Islet of Langerhans (tissue), 1 donor: ENCODE results near the gene GLYR1.

Experiments
- FAIRE-seq: peaks from one replicate; lab custom pipeline; 2011; peaks lifted over from hg19 to GRCh38; lab: Jason Lieb, UNC

The GLYR1 gene

DNA sequence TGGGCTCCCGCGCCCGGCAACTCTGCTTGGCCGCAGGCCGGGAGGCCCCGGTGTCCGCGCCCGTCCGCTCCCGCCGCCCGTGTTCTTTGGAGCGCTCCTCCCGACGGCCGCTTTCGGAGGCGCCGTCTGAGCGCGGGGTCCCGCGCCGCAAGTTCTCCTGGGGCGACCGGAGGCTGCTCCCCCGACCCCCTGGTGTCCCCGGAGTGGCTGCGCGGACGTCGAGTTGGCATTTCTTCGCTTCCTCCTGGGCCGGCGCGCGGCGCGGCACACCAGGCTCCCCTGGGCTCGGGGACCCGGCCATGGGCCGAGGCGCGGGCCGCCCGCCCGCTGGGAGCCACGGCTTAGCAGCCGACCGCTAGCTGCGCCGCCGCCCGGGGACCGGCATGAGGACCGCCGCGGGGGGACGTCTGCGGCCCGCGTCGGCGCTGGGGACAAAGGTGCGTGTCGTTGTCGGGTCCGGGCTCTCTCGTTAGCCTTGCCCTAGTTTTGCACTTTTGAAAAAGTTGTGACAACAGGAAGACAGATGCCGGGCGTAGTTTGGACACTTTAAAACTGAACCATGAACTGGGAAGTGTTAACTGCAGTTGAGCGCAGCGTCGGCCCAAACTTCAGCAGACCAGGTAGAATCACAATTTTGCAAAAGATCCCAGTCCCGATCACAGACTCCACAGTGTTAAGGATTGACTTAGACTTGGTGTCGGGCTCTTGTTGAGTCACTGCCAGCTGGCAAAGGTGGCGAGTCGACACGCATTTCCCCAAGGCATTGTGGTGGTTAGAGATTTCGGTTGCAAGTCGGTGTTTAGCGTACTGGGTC is 893 bp upstream of the GLYR1 start:
- FAIRE-seq: no peak

DNA sequence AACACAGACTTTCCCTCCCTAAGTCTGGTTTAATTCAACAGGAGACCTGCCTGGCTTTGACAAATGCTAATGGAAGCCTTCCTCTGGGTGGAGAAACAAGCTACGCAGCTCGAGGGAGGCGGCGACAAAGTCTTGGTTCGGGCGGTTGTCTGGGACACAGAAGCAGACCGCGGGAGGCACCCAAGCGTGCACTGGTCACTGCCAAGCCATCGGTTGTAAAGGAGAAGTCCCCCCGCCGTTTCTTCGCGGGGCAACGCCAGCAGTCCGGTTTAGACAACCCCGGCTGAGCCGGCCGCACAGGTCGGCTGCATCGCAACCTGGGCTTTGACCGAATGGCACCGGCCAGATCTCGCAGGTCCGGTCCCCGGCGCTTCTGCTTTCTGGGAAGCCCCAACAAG is 586 bp downstream of the GLYR1 start:
- FAIRE-seq: no peak

DNA sequence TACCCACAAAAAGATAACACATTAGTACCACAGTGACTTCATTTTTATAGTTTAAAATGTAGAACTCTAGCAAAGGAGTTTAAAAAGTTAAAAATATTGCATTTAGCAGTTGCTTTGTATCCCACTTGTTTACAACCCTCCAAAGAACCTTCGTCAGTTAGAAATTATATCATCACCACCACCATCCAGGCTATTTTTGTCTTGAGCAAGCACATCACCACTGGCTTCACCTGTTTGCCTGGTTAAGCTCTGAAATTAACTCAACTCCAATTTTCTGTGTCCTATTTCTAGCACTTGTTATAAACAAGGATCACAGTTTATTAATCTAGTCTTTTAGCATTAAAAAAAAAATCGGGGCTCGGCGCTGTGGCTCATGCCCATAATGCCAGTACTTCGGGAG is 6.1 kb downstream of the GLYR1 start:
- no peak for FAIRE-seq

DNA sequence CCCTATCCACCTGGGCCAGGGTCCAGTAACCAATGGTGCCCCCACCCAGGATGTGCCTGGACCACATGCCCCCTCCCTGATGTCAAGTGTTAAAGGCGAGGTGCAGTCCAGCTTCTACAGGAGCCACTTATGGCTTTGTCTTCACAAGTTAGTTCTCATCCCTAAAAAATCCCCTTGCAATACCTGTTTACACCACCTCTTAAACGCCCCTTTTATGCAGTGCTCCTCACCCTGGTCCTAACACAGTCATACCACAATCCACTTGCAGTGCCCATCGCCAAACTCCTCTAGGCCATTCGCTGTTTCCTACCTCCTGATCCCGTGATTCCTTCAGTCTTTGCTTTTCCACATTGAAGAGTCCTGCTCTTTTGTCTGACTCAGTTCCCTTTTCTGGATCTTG is 7.1 kb downstream of the GLYR1 start:
- no peak for FAIRE-seq

DNA sequence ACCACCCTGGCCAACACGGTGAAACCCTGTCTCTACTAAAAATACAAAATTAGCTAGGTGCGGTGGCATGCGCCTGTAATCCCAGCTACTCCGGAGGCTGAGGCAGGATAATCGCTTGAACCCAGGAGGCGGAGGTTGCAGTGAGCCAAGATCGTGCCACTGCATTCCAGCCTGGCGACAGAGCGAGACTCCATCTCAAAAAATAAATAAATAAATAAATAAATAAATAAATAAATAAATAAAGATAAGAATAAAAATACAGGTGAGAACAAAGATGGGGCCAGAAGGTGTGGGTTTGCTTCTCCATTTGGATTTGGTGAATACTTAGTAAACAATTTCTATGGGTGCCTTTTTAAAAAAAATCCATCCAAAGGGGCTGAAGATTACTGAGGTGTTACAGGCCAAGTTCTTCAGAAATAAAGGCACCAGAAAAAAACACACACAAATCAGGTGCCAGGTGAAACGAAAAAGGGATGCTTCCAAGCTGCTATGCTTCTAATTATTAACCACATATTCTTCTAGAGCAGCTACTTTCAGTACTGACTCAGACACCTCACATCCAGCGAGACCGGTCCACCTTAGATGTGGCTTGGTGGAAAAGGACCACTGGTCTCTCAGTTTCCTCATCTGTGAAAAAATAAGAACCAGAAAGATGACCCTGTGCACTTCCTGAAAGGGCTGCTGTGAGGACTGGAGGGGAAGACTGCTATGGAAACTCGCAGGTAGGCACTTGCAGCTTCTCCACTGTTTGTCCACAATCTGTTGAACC is 9.2 kb downstream of the GLYR1 start:
- FAIRE-seq: no peak

DNA sequence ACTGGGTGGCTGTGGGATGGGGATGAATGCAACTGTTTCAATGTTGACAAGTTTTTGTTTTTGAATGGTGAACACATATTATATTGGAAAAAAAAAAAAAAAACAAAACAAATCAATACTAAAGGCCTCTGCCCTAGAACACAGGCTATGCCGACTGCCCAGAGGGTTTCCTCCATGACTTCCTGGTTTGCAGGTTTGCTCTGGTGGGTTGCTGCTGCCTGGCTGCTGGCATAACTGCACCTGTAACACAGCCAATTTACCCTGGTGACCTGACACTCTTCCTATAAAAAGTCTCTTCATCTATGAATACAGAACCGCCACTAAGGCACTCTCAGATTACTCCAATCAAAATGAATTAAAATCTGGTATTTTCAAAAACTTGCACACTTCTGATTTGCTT is 10.4 kb downstream of the GLYR1 start:
- FAIRE-seq: no peak

DNA sequence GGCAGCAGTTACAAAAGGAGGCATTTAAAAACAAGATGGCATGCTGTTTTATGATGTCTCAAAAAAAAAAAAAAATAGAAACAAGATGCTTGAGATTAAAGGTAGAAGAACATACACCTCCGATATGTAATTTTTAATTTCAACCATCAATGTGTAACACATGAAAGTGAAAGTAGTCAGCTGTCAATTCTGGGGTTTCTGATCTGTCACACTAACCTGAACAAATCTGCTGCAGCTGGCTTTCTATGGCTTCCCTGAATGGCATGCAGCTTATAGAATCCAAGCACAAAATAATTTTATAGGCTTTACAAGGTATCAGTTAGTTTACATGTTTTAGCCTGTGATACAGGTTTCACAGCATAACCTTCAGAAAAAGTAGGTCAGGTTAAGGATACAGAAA is 13.5 kb downstream of the GLYR1 start:
- FAIRE-seq: no peak

DNA sequence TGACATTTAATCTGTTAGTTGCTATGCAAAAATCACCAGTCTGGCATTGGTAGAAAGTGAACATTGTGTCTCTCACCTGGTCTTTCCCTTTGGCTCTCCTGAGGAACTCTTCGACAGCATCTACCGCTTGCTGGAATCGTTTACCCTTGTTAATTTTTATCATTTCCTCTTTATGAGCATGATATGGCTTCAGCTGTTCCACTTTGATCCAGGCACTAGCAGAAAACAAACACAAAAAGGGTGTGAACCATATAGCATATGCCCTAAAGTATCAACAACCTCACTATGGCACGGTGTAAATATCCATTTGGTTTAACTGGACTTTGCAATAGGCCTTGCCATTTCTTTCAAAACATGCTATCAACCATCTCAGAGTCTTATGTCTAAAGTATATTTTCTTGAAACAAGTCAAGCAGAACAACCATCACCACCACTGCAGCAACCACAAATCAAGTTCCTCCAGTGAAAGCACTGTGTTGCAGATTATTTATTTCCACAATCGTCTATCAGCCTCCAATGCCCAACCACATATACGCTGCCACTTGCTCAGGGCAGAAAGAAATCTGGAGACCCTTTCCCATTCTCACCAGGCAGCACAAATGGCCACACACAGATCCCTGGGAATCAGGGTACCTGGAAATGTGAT is 14.3 kb downstream of the GLYR1 start:
- no peak for FAIRE-seq

DNA sequence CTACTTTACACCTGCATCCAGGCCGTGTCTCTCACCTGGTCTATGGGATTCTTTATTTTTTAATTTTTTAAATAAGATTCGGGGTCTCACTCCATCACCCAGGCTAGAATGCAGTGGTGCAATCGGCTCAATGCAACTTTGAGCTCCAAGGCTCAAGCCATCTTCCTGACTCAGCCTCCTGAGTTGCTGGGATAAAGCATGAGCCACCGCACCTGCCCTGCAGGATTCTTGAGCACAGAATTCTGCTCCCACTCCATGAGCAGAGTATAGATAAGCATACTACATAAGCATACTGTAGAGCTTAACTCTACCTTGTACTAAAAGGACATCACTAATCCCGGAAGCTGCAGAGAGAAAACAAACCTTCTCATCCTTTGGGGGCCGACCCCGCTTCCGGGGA is 15.5 kb downstream of the GLYR1 start:
- FAIRE-seq: no peak

DNA sequence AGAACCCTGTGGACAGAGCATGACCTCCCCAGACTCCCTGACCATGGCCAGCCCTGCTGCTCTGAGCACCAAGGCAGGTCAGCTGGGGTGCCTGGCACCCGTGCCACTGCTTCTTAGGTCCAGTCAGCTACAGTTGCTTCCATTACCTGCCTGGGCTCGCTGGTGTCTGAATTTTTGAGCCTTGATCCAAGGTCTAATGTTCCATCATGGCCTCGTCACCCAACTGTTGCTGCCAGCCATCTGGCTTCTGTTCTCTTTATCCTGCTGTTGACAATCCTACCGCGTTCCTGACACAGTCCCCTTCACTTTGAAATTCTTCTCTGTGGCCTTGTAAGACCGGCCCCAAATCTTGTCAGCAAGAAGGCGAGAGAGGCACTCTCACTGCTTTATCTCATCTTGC is 16.7 kb downstream of the GLYR1 start:
- FAIRE-seq: no peak

DNA sequence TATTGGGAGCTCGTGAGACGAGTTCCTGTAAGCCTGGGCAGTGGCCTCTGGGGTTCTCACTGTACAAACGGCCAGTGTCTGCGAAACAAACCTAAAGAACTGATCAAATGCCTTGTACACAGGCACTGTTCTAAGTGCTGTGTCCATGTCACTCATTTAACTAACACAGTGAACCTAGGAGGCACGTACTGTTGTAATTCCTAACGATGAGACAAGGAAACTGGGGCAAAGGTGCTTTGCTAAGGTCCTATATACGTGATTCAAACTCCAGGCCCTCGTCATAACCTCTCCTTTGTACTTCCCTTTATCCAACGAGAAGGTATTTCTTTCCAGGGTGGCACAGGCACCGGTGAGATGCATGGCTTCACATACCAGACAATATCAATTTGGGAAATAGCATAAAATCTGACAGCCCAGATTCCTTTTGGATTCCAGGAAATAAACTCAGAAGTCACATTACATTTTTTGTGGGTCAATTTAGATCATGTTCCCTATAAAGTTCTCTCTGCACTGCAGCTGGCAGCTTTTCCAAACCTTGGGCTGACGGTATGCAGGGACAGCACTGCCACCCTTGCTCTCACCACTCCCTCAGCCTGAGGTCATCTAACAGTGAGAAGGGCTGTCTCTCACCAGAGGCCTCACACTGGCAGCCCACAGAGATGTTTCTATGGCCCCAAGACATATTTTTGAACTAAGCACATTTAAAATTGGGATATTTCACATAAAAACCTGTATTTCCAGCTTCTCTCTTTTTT is 18.3 kb downstream of the GLYR1 start:
- FAIRE-seq: no peak

DNA sequence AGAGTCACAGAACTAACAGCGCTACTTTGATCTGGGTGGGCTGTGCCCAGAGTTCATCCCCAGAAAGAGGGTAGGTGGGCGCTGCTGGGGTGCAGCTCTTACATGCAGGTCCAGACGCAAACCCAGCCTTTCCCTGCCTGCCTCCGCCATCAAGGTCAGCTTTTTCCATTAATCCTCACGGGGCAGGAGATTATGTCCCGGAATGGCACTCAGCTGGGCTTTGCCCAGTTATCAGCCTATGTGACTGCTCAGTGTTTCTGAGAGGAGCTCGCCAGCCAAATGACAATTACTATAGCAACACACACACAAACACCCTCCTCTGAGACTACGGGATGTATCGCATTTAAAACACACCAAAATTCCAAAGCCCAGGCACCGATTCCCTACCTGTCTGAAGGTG is 20.1 kb downstream of the GLYR1 start:
- no peak for FAIRE-seq

DNA sequence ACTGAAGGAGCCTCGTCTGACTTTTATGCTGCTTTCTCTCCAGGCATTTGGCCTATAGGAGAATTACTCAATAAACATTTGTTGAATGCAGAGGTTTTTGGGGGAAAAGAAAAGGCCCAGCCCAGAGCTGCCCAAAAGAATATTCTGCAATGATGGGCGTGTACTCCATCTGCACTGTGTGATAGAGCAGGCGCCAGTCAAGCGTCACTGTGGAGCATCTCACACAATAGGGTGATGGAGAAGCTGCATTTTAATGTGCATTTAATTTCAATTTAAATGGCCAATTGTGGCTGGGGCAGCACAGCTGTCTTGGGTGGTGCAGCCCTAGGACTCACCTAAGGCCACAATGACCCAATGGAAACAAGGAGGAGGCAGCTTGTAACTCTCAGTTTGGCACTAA is 20.6 kb downstream of the GLYR1 start:
- FAIRE-seq: no peak

DNA sequence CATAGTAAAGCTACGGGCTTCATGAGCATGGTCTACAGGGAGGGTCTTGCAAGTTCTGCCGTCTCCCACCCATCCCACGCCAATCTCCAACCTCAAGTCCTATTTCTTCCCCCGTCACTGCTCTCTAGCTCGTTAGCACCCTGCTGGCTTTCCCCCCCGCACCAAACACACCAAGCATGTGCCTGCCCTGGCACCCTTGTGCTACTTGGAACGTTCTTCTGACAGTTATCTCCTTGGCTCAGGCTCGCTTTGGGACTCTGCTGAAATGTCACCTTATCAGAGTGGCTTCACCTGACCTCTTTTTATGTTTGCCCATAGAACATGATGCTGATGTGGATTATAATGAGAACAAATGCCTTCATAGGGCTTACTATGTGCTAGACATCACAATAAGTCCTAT is 21.9 kb downstream of the GLYR1 start:
- no peak for FAIRE-seq

DNA sequence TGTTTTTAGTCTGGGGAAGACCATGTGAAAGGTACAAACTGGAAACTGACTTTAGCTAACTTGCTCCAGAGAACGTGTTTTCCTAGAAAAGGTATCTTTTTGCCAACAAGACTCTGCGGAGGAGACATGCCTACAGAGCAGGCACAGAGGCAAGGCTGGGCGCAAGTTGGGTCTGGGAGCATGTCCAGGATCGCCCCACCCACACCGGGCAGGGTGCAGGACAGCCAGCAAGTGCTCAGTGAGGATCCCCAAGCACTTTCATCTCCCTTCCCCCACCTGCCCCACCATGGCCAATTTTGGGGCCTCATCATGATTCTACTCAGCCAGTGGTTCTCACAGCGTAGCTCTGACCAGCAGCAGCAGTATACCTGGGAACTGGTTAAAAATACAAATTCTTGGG is 26.4 kb downstream of the GLYR1 start:
- FAIRE-seq: no peak

DNA sequence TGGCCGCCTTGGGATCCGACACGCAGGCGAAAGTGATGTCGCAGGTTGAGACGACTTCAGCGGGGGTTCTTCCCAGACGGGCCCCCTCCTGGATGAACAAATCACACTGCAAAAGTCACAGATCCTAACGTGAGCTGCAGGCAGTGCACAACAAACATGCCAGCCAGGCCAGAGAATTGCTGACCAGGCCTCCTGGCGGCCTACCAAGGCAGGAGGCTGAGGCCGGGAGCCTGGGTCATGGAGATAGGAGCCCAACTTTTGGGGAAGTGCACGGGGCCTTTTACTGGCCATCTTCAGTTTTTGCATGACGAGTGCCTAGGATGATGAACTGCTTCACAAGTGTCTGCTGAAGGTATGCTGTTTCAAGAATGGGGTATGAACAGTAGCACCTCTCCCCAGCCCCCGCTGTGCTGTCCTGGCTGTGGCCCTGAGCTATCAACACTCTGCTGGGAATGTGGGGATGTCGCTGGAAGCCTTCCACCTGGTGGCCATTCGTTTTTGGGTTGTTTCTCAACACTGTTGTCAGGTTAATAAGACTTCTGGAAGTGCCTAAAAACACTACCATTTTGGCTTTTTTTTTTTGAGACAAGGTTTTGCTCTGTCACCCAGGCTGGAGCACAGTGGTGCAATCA is 32.4 kb downstream of the GLYR1 start:
- no peak for FAIRE-seq

DNA sequence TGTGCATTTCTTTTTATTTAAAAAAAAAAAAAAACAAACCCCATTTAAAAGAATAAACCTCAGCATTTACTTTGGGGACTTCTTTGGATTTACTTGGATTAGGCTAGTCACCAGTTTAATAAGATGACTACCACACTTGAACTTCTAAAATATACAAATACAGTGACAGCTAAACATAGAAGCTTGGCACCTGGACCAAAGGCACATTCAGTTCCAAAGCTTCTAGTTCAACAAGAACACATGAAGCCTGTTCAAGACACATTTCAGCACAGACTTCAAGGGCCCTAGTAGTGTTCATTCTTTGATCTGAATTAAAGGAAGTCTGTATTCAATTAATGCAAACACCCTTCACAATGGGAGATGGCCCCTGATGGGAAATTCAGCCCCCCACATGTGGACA is 33.0 kb downstream of the GLYR1 start:
- FAIRE-seq: no peak

DNA sequence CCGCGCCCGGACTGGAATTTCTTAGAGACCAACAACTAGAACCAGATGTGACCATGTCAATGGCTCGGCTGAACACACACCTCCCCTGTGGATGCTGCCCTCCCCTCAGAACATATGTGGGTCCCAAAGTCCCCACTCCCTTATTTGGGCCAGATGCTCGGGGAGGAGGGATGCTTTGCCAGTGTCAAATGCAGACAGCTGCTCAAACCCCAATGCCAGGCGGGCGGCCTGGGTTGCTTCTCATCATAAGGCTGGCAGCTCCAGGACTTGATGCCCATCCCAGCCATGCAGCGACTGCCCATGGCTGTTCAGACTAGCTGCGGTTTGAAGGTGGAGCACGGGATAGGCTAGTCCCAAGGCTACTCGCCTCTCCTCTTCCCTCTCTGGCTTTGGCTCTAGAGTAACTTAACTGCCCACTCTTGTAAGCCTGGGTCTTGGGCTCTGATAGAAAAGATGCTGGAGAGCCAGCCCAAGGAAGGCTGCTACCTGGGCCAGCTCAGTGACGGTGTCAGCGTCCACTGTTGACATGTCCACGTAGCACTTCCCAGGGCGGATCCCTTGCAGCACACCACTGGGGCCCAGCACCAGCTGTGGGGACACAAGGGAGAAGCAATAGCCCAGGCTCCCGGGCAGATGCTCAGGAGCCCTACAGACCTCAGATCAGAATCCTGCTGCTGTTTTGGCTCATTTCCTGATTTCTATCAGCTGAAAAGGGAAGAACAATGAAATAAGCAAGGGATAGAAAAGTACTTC is 33.7 kb downstream of the GLYR1 start:
- no peak for FAIRE-seq

DNA sequence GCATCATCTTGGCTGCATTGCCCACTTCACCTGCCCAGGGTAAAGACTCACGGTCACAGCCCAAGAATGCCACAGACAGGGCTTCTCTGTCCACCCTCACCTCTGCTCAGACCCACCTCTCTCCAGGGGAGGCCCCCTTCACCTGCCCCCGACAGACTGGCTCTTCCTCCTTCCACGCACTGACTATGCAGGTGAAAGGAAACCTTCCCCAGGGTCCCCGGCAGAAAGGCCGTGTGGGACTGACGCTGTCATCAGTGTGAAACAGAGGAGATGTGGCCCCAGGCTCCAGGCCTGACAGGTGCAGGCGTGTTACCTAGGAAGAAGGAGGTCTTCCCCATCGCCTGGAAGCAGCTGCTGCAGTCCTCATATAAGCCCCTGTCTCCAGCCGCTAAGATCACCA is 35.3 kb downstream of the GLYR1 start:
- FAIRE-seq: no peak

DNA sequence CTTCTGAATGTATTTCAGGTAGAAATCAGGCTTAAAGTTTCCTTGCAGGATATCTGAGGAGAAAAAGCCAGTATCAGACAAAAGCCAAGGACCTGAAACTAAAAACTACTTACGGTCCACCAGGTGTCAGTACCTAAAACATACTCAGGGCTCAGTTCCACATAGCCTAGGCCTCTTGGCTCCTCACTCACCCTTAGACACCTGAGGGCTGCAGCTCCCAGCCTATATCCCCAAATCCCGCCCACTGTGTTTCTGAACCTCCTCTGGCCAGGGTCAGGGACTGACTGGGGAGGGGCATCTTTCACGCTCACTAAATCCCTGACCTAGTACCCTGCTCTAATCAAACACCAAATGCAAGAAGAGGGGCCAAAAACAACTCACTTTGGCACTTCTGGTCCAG is 35.8 kb downstream of the GLYR1 start:
- FAIRE-seq: no peak

DNA sequence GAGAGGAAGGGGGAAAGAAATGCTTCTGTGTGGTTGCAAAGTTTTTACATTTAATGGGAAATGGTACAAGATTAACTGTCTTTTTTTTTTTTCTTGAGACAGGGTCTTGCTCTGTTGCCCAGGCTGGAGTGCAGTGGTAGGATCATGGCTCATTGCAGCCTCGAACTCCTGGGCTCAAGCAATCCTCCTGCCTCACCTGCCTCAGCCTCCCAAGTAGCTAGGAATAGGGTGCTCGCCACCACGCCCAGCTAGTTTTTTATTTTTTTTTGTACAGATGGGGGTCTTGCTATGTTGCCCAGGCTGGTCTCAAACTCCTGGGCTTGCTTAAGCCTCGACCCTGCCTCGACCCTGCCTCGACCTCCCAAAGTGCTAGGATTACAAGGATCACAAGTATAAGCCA is 40.8 kb downstream of the GLYR1 start:
- FAIRE-seq: no peak

DNA sequence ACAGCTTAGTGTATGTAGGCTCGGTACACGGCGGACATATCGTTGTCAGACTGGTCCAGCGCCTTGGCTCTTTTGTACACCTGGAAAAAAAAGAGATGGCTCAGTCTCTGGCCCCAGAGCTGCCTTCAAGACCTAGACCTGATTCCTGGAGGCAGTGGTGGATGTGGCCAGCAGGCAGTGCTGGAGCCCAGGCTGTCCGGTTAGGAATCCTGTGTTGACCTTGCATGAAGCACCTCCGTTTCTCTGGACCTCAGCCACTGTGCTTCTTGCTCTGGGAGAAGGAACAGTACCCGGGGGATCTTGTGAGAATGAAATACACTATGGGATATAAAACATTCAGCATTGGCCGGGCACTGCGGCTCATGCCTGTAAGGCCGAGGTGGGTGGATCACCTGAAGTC is 41.9 kb downstream of the GLYR1 start:
- FAIRE-seq: no peak
